Astrocyte (in vitro differentiated cells and primary cell): Measurements from ENCODE around the gene GPS2.

Experiments used
- CTCF ChIP-seq: IDR thresholded peaks from 2 replicates; pipeline ENCODE4 v1.5.1; 2011; ENCODE audit warnings: low read depth, mild to moderate bottlenecking, inconsistent platforms, low read length, moderate library complexity; ENCODE audit not compliant: insufficient read depth
- EZH2 ChIP-seq: IDR thresholded peaks from 2 replicates; pipeline ENCODE4 v1.6.1; 2012; ENCODE audit warnings: mild to moderate bottlenecking, low read length, inconsistent platforms; ENCODE audit not compliant: insufficient read depth

GRCh38 chr17:7363311-7363710, 48.2 kb upstream of the GPS2 start:
- TF ChIP-seq EZH2, result no peak
- no peak for TF ChIP-seq CTCF
